ENCODE data around the gene SMCP.

DNA sequence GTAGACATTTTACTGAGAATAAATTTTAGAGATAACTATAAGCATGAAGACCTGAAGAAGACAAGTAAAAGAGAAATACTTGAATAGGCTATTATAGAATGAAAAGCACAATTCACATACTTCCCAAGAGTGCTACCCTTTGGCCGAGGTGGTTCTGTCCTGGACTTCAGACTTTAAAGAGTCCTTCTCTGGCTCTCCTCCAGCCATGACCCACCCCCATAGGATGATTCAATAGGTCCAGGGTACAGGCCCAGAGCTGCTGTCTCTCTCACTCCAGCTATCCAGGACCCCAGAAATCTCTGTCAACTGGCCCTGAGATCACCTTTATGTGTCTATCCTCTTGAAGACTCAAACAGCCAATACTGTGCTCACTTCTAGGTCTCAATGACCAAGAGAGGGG is 1.3 kb upstream of the SMCP start:
- TF ChIP-seq, protein P1, sequence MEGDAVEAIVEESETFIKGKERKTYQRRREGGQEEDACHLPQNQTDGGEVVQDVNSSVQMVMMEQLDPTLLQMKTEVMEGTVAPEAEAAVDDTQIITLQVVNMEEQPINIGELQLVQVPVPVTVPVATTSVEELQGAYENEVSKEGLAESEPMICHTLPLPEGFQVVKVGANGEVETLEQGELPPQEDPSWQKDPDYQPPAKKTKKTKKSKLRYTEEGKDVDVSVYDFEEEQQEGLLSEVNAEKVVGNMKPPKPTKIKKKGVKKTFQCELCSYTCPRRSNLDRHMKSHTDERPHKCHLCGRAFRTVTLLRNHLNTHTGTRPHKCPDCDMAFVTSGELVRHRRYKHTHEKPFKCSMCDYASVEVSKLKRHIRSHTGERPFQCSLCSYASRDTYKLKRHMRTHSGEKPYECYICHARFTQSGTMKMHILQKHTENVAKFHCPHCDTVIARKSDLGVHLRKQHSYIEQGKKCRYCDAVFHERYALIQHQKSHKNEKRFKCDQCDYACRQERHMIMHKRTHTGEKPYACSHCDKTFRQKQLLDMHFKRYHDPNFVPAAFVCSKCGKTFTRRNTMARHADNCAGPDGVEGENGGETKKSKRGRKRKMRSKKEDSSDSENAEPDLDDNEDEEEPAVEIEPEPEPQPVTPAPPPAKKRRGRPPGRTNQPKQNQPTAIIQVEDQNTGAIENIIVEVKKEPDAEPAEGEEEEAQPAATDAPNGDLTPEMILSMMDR (conservative IDR thresholded peaks at IDR 0.05 in 1 of 2, IDR thresholded peaks at IDR 0.05 in 1 of 2; ENCODE audit: low read depth in 1 of 2, low read length in 2 of 2) = no peak
- no peak for TF ChIP-seq EZH2 (IDR thresholded peaks at IDR 0.05; ENCODE audit: low read length, missing control alignments)
